HG03025 (cell line): ENCODE data around the gene OPTN.
"Not testable (repeated sequence)": the region's sequence is repeated elsewhere in the genome, so short reads cannot be mapped to it uniquely, and the experiment has no call there.

Experiments used
- ATAC-seq: cut with Tn5 transposase; IDR thresholded peaks from one replicate; pipeline ENCODE4 v1.9.1; 2021; ENCODE audit warnings: mild to moderate bottlenecking, moderate library complexity; ENCODE audit not compliant: unreplicated experiment, low FRiP score

The OPTN gene

DNA sequence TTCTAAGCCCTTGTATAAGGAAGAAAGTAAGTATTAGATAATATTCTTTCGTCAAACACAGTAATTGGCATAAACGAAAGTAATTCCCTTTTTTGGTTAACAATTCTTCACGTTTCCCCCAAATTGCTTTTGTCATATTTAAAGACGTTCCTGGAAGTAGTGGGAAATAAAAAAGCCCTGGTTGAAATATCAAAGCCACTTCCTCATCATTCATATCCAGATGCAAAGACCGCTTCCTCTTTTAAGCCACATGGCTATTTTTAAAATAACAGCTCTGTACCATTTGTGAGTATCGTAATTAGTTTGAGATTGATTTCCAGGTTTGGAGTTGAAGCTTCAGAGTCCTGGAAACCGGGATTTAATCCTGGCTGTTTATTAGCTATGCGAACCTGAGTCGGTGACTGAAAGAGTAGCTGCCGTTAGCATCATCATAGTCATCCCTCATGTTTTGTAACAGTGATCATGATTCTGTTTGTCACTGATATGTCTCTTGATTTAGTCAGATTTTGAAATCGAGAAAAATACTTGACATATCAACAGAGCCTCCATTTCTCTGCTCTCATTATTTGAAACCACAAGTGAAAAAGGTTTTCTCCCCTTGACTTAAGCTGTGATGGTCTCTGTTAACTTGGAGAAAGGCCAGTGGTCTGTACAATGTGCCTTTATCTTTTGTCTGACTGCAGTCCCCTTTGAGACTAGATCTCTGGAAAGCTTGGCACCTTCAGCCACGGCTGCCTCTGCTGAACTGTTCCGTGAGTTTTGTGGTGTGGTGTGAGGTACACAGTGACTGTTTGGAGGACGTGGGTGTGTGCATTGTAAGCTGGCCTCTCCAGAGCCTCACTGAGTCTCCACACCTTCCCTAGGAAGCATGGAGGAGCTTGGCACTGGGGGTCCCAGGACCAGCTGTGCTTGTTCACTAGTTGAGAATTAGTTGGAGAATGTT lies 18.1 kb downstream of the OPTN start:
- ATAC-seq = no peak

DNA sequence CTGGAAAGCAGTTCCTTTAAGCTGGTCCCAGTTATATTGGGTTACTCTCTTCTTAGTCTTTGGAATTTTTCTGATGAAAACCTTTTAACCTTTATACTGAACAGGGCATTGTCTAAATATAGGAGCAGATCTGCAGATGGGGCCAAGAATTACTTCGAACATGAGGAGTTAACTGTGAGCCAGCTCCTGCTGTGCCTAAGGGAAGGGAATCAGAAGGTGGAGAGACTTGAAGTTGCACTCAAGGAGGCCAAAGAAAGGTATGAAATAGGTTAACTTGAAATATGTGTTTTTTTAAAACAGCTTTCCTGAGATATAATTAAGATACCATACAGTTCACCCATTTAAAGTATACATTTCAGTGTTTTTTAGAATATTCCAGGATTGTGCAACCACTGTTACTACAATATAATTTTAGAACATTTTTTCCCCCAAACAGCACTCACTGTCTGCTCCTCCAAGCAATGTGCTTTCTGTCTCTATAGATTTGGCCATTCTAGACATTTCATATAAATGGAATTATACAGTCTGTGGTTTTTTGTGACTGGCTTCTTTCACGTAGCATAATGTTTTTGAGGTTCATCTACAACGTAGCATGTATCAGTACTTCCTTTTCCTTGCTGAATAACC lies 18.9 kb downstream of the OPTN start:
- ATAC-seq = no peak

DNA sequence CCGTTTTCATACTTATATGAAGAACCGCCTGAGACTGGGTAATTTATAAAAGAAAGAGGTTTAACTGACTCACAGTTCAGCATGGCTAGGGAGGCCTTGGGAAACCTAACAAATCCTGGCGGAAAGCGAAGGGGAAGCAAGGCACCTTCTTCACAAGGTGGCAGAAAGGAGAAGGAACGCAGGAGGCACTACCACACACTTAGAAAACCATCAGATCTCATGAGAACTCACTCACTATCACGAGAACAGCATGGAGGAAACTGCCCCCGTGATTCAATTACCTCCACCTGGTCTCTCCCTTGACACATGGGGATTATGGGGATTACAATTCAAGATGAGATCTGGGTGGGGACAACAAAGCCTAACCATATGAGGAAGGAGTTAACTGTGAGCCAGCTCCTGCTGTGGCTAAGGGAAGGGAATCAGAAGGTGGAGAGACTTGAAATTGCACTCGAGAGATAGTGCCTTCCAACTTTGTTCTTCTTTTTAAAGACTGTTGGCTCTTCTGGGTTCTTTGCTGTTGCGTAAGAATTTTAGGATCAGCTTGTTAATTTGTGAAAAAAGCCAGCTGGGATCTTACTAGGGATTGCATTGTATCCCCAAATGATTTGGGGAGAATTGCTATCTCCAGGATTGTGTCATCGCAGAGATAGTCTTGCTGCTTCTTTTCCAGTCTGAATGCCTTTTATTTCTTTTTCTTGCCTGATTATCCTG lies 21.0 kb downstream of the OPTN start:
- no peak for ATAC-seq

DNA sequence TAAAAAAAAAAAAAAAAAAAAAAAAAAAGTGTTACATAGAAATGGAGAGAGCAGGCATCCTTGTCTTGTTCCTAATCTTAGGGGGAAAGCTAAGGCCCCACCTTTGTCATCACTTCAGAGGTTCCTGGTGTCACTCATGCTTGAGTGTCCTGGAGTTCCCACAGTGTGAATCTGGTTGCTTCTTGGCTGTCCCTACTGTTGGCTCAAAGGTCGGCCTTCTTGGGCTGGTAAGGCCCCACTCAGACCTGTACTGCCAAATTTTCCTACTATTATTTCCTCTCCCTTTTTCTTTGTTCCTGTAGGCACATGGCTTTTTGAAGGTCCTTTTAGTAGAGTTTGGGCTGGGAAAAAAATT lies 21.5 kb downstream of the OPTN start:
- no peak for ATAC-seq

- ATAC-seq = no peak
Measured at GRCh38 chr10:13136651-13137050, 36.7 kb downstream of the OPTN start.

GRCh38 chr10:13139150-13139549 lies 39.2 kb downstream of the OPTN start:
- ATAC-seq = no peak

DNA sequence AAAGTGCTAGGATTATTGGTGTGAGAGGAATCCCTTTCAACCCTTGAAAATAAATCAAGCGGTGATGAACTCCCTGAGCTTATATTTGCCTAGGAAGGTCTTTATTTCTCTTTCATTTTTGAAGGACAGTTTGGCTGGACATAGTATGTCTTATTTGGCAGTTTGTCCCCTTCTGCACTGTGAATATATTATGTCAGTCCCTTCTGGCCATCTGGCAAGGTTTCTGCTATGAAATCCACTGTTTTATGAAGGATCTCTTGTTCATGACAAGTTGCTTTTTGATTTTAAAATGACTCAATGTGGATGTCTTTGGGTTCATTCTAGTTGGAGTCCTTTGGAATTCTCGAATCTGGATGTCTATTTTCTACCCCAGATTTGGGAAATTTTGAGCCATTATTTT lies 39.7 kb downstream of the OPTN start:
- ATAC-seq = no peak

DNA sequence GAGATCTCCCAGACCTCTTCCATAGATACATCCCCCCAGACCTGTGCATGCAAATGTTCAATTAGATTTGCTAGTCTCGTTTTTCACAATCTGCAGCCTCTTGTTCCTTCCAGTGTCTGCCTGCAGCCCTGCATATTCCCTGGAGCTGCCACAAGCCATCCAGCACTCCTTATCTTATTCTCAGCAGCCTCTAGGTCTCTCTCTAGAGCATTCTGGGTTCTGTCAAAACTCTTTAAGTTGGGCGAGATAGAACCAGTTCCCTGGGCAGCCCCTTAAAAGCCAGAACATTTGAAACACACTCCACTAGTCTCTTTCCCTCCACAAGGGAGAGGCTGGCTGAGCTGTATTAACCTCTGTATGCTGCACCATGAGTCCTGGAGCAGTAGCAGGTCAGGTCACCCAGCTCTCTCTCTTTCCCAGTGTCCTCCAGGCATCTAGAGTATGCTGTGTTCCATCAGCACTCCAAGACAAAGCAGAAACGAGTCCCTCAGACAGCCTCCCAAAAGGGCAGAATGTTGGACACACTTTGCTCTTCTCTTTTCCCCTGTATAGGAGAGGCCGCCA lies 40.7 kb downstream of the OPTN start:
- no peak for ATAC-seq

- ATAC-seq = no peak
Measured at GRCh38 chr10:13143766-13144165, 43.8 kb downstream of the OPTN start.

DNA sequence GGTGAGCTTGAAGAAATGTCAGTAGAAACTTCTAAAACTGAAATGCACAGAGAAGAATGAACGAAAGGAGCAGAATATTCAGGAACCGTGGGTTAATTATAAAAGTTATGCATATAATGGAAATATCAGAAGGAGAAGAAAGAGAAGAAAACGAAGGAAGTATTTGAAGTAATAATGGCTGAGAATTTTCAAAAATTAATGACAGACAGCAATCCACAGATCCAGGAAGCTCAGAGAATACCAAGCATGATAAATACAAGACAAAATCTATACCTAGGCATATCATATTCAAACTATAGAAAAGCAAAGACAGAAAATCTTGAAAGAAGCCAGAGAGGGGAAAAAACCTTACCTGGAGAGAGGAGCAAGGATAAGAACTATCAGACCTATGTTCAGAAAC lies 44.9 kb downstream of the OPTN start:
- ATAC-seq = no peak

GRCh38 chr10:13146379-13146778 lies 46.4 kb downstream of the OPTN start:
- ATAC-seq = no peak

DNA sequence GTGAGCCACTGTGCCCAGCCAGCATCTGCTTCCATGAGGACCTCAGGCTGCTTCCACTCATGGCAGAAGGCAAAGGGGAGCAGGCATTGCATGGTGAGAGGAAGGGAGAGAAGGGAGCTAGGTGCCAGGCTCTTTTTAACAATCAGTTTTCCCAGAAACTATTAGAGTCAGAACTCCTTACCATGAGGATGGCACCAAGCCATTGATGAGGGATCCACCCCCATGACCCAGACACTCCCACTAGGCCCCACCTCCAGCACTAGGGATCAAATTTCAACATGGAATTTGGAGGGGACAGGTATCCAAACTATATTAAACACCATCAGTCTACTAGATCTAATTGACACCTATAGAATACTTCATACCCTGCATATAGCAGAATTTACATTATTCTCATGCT lies 47.2 kb downstream of the OPTN start:
- ATAC-seq = no peak

GRCh38 chr10:13152296-13152695 lies 52.3 kb downstream of the OPTN start:
- no peak for ATAC-seq

GRCh38 chr10:13155860-13156259 lies 55.9 kb downstream of the OPTN start:
- ATAC-seq = not testable (repeated sequence)

GRCh38 chr10:13158401-13158800 lies 58.4 kb downstream of the OPTN start:
- ATAC-seq = no peak

- ATAC-seq = peak; percentile 100
Measured at GRCh38 chr10:13160934-13161856, 61.2 kb downstream of the OPTN start, which contains the start of gene MCM10. MCM10 (plus strand) TSS chr10:13161558; CDS start chr10:13164203, 2,645 bp downstream.

DNA sequence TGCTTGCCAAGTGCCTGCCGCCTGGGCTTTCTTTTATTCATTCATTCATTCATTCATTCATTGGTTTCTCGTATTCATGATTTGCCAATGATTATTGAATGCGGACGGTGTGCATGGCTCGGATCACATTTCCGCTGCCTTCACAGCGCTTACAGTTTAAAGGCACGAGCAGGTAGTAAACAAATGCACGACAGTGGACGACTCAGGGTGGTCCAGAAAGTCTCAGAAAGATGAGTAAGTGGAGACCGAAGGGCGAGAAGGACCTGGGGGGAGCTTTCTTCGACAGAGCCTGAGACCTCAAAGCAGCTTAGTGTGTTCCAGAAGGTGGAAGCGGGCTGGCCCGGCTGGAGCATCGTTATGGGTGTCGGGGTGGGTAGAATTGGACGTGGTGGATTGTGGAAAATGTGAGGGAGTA lies 61.9 kb downstream of the OPTN start:
- ATAC-seq = no peak

DNA sequence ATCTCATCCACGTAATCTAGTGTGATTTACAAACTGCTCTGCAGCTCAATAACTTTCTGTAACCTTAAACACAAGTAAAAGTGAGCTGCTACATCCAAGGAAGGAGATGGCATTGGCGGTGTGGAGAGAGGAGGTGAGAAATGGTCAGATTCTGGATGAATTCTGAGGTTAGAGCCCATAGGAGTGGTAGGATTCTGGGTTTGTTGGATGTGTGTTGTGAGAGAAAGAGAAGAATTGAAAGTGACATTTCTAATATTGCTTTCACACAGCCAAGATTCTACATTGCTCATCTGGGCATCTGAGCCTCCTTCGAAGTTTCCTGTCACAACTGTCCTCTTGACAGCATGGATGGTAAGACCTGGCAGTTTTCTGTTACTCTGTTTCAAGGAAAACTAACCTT lies 63.9 kb downstream of the OPTN start:
- ATAC-seq = no peak

- ATAC-seq = no peak
Measured at GRCh38 chr10:13165177-13165576, 65.2 kb downstream of the OPTN start.

GRCh38 chr10:13167568-13167967 lies 67.6 kb downstream of the OPTN start:
- no peak for ATAC-seq
